Measurements from ENCODE around the gene ATP2B1.

ATP2B1 gene

GRCh38 chr12:89740943-89741342 is 32.3 kb upstream of the ATP2B1 start:
- Histone ChIP-seq H3K27me3 (ENCODE audit: insufficient read depth, low read length) (no peaks in the 10 kb centered on the region), H3K27ac (ENCODE audit: low read depth, low read length) (no peak overlapping the region), H3K4me1 (ENCODE audit: insufficient read depth, low read length) (no peaks in the 10 kb centered on the region), H3K36me3 (ENCODE audit: insufficient read depth, low read length) (no peaks in the 10 kb centered on the region), H3K9me3 (ENCODE audit: insufficient read depth, low read depth, low read length) (peaks cover 5% of the 10 kb centered on the region; the same call in 1 of the 2 replicates), H3K9ac (ENCODE audit: low read depth, low read length) (no peak overlapping the region), H3K4me3 (ENCODE audit: low read length) (no peak overlapping the region)
- 95% methylated on average over 2 of the region's 2 CpGs for WGBS

- H3K27me3 ChIP-seq (ENCODE audit: insufficient read depth, low read length), result no peaks in the 10 kb centered on the region
- H3K4me1 ChIP-seq (ENCODE audit: insufficient read depth, low read length), result no peaks in the 10 kb centered on the region
- peaks cover 5% of the 10 kb centered on the region; the same call in 1 of the 2 replicates for H3K9me3 ChIP-seq (ENCODE audit: insufficient read depth, low read depth, low read length)
- no peak overlapping the region for H3K4me3 ChIP-seq (ENCODE audit: low read length)
- H3K9ac ChIP-seq (ENCODE audit: low read depth, low read length), result no peak overlapping the region
- H3K27ac ChIP-seq (ENCODE audit: low read depth, low read length), result no peak overlapping the region
- H3K36me3 ChIP-seq (ENCODE audit: insufficient read depth, low read length), result no peaks in the 10 kb centered on the region
- 93% methylated on average over 1 of the region's 1 CpG for WGBS
These were observed 28.4 kb upstream of the ATP2B1 start for GRCh38 chr12:89736995-89737394.

GRCh38 chr12:89733579-89734201 is 25.1 kb upstream of the ATP2B1 start:
- 96% methylated on average over 4 of the region's 5 CpGs for WGBS
- H3K36me3 ChIP-seq (ENCODE audit: insufficient read depth, low read length), result no peaks in the 10 kb centered on the region
- no peaks in the 10 kb centered on the region for H3K4me1 ChIP-seq (ENCODE audit: insufficient read depth, low read length)
- H3K27me3 ChIP-seq (ENCODE audit: insufficient read depth, low read length), result no peaks in the 10 kb centered on the region
- no peak overlapping the region for H3K4me3 ChIP-seq (ENCODE audit: low read length)
- H3K9ac ChIP-seq (ENCODE audit: low read depth, low read length), result no peak overlapping the region
- no peaks in the 10 kb centered on the region for H3K9me3 ChIP-seq (ENCODE audit: insufficient read depth, low read depth, low read length)
- no peak overlapping the region for H3K27ac ChIP-seq (ENCODE audit: low read depth, low read length)

GRCh38 chr12:89732522-89732921 is 23.9 kb upstream of the ATP2B1 start:
- H3K4me3 ChIP-seq (ENCODE audit: low read length), result no peak overlapping the region
- no peak overlapping the region for H3K27ac ChIP-seq (ENCODE audit: low read depth, low read length)
- no peaks in the 10 kb centered on the region for H3K36me3 ChIP-seq (ENCODE audit: insufficient read depth, low read length)
- no peaks in the 10 kb centered on the region for H3K27me3 ChIP-seq (ENCODE audit: insufficient read depth, low read length)
- WGBS, result 83% methylated on average over 1 of the region's 2 CpGs
- H3K4me1 ChIP-seq (ENCODE audit: insufficient read depth, low read length), result no peaks in the 10 kb centered on the region
- no peak overlapping the region for H3K9ac ChIP-seq (ENCODE audit: low read depth, low read length)
- H3K9me3 ChIP-seq (ENCODE audit: insufficient read depth, low read depth, low read length), result no peaks in the 10 kb centered on the region

- no peaks in the 10 kb centered on the region for H3K4me1 ChIP-seq (ENCODE audit: insufficient read depth, low read length)
- H3K4me3 ChIP-seq (ENCODE audit: low read length), result no peak overlapping the region
- H3K27ac ChIP-seq (ENCODE audit: low read depth, low read length), result no peak overlapping the region
- no peaks in the 10 kb centered on the region for H3K36me3 ChIP-seq (ENCODE audit: insufficient read depth, low read length)
- 100% methylated on average over 1 of the region's 2 CpGs for WGBS
- no peaks in the 10 kb centered on the region for H3K9me3 ChIP-seq (ENCODE audit: insufficient read depth, low read depth, low read length)
- no peaks in the 10 kb centered on the region for H3K27me3 ChIP-seq (ENCODE audit: insufficient read depth, low read length)
- no peak overlapping the region for H3K9ac ChIP-seq (ENCODE audit: low read depth, low read length)
These were observed 23.0 kb upstream of the ATP2B1 start for GRCh38 chr12:89731614-89732013.

GRCh38 chr12:89731089-89731488 is 22.5 kb upstream of the ATP2B1 start:
- no peak overlapping the region for H3K4me3 ChIP-seq (ENCODE audit: low read length)
- H3K9ac ChIP-seq (ENCODE audit: low read depth, low read length), result no peak overlapping the region

GRCh38 chr12:89729946-89730459 is 21.4 kb upstream of the ATP2B1 start:
- Histone ChIP-seq H3K27me3 (ENCODE audit: insufficient read depth, low read length) (no peaks in the 10 kb centered on the region), H3K27ac (ENCODE audit: low read depth, low read length) (no peak overlapping the region), H3K36me3 (ENCODE audit: insufficient read depth, low read length) (no peaks in the 10 kb centered on the region), H3K9ac (ENCODE audit: low read depth, low read length) (no peak overlapping the region), H3K9me3 (ENCODE audit: insufficient read depth, low read depth, low read length) (no peaks in the 10 kb centered on the region), H3K4me1 (ENCODE audit: insufficient read depth, low read length) (no peaks in the 10 kb centered on the region), H3K4me3 (ENCODE audit: low read length) (no peak overlapping the region)
- WGBS, result 86% methylated on average over 4 of the region's 4 CpGs

More at GRCh38 chr12:89731089-89731488, 22.5 kb upstream of the ATP2B1 start:
- Histone ChIP-seq H3K27me3 (ENCODE audit: insufficient read depth, low read length) (no peaks in the 10 kb centered on the region), H3K36me3 (ENCODE audit: insufficient read depth, low read length) (no peaks in the 10 kb centered on the region), H3K4me1 (ENCODE audit: insufficient read depth, low read length) (no peaks in the 10 kb centered on the region), H3K9me3 (ENCODE audit: insufficient read depth, low read depth, low read length) (no peaks in the 10 kb centered on the region), H3K27ac (ENCODE audit: low read depth, low read length) (no peak overlapping the region)
- 90% methylated on average over 3 of the region's 3 CpGs for WGBS

- Histone ChIP-seq H3K9ac (ENCODE audit: low read depth, low read length) (no peak overlapping the region), H3K4me1 (ENCODE audit: insufficient read depth, low read length) (no peaks in the 10 kb centered on the region), H3K9me3 (ENCODE audit: insufficient read depth, low read depth, low read length) (no peaks in the 10 kb centered on the region), H3K36me3 (ENCODE audit: insufficient read depth, low read length) (no peaks in the 10 kb centered on the region), H3K4me3 (ENCODE audit: low read length) (no peak overlapping the region), H3K27me3 (ENCODE audit: insufficient read depth, low read length) (no peaks in the 10 kb centered on the region), H3K27ac (ENCODE audit: low read depth, low read length) (no peak overlapping the region)
These were observed 14.6 kb upstream of the ATP2B1 start for GRCh38 chr12:89723276-89723675.

- H3K9ac ChIP-seq (ENCODE audit: low read depth, low read length), result no peak overlapping the region
- 87% methylated on average over 7 of the region's 8 CpGs for WGBS
- H3K36me3 ChIP-seq (ENCODE audit: insufficient read depth, low read length), result no peaks in the 10 kb centered on the region
- H3K4me3 ChIP-seq (ENCODE audit: low read length), result no peak overlapping the region
- no peaks in the 10 kb centered on the region for H3K9me3 ChIP-seq (ENCODE audit: insufficient read depth, low read depth, low read length)
- H3K27ac ChIP-seq (ENCODE audit: low read depth, low read length), result no peak overlapping the region
- no peaks in the 10 kb centered on the region for H3K4me1 ChIP-seq (ENCODE audit: insufficient read depth, low read length)
- H3K27me3 ChIP-seq (ENCODE audit: insufficient read depth, low read length), result no peaks in the 10 kb centered on the region
These were observed 12.8 kb upstream of the ATP2B1 start for GRCh38 chr12:89721291-89721987.

- H3K27ac ChIP-seq (ENCODE audit: low read depth, low read length), result no peak overlapping the region
- 100% methylated on average over 1 of the region's 2 CpGs for WGBS
These were observed 9.3 kb upstream of the ATP2B1 start for GRCh38 chr12:89717759-89718523.

GRCh38 chr12:89712706-89713105 is 4.1 kb upstream of the ATP2B1 start:
- Histone ChIP-seq H3K36me3 (ENCODE audit: insufficient read depth, low read length) (no peaks in the 10 kb centered on the region), H3K27ac (ENCODE audit: low read depth, low read length) (no peak overlapping the region), H3K27me3 (ENCODE audit: insufficient read depth, low read length) (peaks cover 19% of the 10 kb centered on the region), H3K9me3 (ENCODE audit: insufficient read depth, low read depth, low read length) (peaks cover 11% of the 10 kb centered on the region), H3K4me1 (ENCODE audit: insufficient read depth, low read length) (0 out of 2 replicates have a peak, but pooled peaks cover 5% of the 10 kb centered on the region), H3K9ac (ENCODE audit: low read depth, low read length) (no peak overlapping the region), H3K4me3 (ENCODE audit: low read length) (no peak overlapping the region)
- 92% methylated on average over 2 of the region's 3 CpGs for WGBS

More at GRCh38 chr12:89717759-89718523, 9.3 kb upstream of the ATP2B1 start:
- Histone ChIP-seq H3K27me3 (ENCODE audit: insufficient read depth, low read length) (no peaks in the 10 kb centered on the region), H3K36me3 (ENCODE audit: insufficient read depth, low read length) (no peaks in the 10 kb centered on the region), H3K4me1 (ENCODE audit: insufficient read depth, low read length) (no peaks in the 10 kb centered on the region), H3K9me3 (ENCODE audit: insufficient read depth, low read depth, low read length) (peaks cover 11% of the 10 kb centered on the region), H3K9ac (ENCODE audit: low read depth, low read length) (no peak overlapping the region), H3K4me3 (ENCODE audit: low read length) (no peak overlapping the region)
